ENCODE data around the gene GNG14. TPM values are rescaled to one million over a fixed set of nuclear protein-coding genes. Genes with fewer than 3 reads are reported as not detected.

GNG14 gene
- total and polyA plus RNA-seq, 2 experiments from 2014 or later = not detected

GRCh38 chr19:12652219-12652618 is 35.6 kb upstream of the GNG14 start:
- H3K4me3 ChIP-seq = no peak overlapping the region
- H2AFZ ChIP-seq = no peak overlapping the region
- H3K4me2 ChIP-seq = no peak overlapping the region
- no peaks in the 10 kb centered on the region for H3K27me3 ChIP-seq
- no peaks in the 10 kb centered on the region for H3K9me3 ChIP-seq (ENCODE audit: low read depth)
- WGBS (ENCODE audit: low lambda C conversion rate, missing lambda C conversion rate) = 97% methylated on average over 6 of the region's 6 CpGs
- H3K79me2 ChIP-seq = no peaks in the 10 kb centered on the region
- no peak overlapping the region for H3K27ac ChIP-seq
- no peaks in the 10 kb centered on the region for H3K9me2 ChIP-seq (replicated peaks; ENCODE audit: insufficient read depth)
- no peaks in the 10 kb centered on the region for H3K4me1 ChIP-seq (ENCODE audit: insufficient read depth)
- H4K20me1 ChIP-seq (ENCODE audit: insufficient read depth, poor library complexity, severe bottlenecking) = no peaks in the 10 kb centered on the region
- TF ChIP-seq EZH2 (IDR thresholded peaks at IDR 0.05; ENCODE audit: borderline replicate concordance) = no peak
- TF ChIP-seq EZH2phosphoT487 (IDR thresholded peaks at IDR 0.05; ENCODE audit: low read depth, severe bottlenecking, unreplicated experiment) = no peak
- TF ChIP-seq CTCF (IDR thresholded peaks at IDR 0.05; ENCODE audit: poor library complexity) = no peak
- DNase-seq (ENCODE audit: low spot score) = no peak
- no peaks in the 10 kb centered on the region for H3K36me3 ChIP-seq (replicated peaks; ENCODE audit: insufficient read depth, low read depth)

- H4K20me1 ChIP-seq (ENCODE audit: insufficient read depth, poor library complexity, severe bottlenecking) = no peaks in the 10 kb centered on the region
- H3K27ac ChIP-seq = no peak overlapping the region
- TF ChIP-seq EZH2phosphoT487 (IDR thresholded peaks at IDR 0.05; ENCODE audit: low read depth, severe bottlenecking, unreplicated experiment) = no peak
- TF ChIP-seq CTCF (IDR thresholded peaks at IDR 0.05; ENCODE audit: poor library complexity) = no peak
- TF ChIP-seq EZH2 (IDR thresholded peaks at IDR 0.05; ENCODE audit: borderline replicate concordance) = no peak
- no peak for DNase-seq (ENCODE audit: low spot score)
- no peaks in the 10 kb centered on the region for H3K9me3 ChIP-seq (ENCODE audit: low read depth)
- H3K4me3 ChIP-seq = no peak overlapping the region
- H3K27me3 ChIP-seq = no peaks in the 10 kb centered on the region
- over 99% methylated on average over 8 of the region's 8 CpGs for WGBS (ENCODE audit: low lambda C conversion rate, missing lambda C conversion rate)
- H3K36me3 ChIP-seq (replicated peaks; ENCODE audit: insufficient read depth, low read depth) = no peaks in the 10 kb centered on the region
- no peak overlapping the region for H2AFZ ChIP-seq
- no peaks in the 10 kb centered on the region for H3K79me2 ChIP-seq
- H3K4me1 ChIP-seq (ENCODE audit: insufficient read depth) = no peaks in the 10 kb centered on the region
- no peaks in the 10 kb centered on the region for H3K9me2 ChIP-seq (replicated peaks; ENCODE audit: insufficient read depth)
- no peak overlapping the region for H3K4me2 ChIP-seq
Observed at GRCh38 chr19:12655546-12655945, 32.3 kb upstream of the GNG14 start.

GRCh38 chr19:12656899-12657571 is 30.8 kb upstream of the GNG14 start:
- Histone ChIP-seq H3K9me2 (replicated peaks; ENCODE audit: insufficient read depth) (no peaks in the 10 kb centered on the region), H3K27ac (no peak overlapping the region), H3K4me3 (no peak overlapping the region), H3K36me3 (replicated peaks; ENCODE audit: insufficient read depth, low read depth) (no peaks in the 10 kb centered on the region), H3K27me3 (no peaks in the 10 kb centered on the region), H3K79me2 (no peaks in the 10 kb centered on the region), H4K20me1 (ENCODE audit: insufficient read depth, poor library complexity, severe bottlenecking) (no peaks in the 10 kb centered on the region), H3K9me3 (ENCODE audit: low read depth) (no peaks in the 10 kb centered on the region), H3K4me2 (no peak overlapping the region), H3K4me1 (ENCODE audit: insufficient read depth) (no peaks in the 10 kb centered on the region), H2AFZ (no peak overlapping the region)
- no peak for DNase-seq (ENCODE audit: low spot score)
- TF ChIP-seq EZH2 (IDR thresholded peaks at IDR 0.05; ENCODE audit: borderline replicate concordance) = no peak
- no peak for TF ChIP-seq EZH2phosphoT487 (IDR thresholded peaks at IDR 0.05; ENCODE audit: low read depth, severe bottlenecking, unreplicated experiment)
- no peak for TF ChIP-seq CTCF (IDR thresholded peaks at IDR 0.05; ENCODE audit: poor library complexity)
- WGBS (ENCODE audit: low lambda C conversion rate, missing lambda C conversion rate) = 91% methylated on average over 28 of the region's 50 CpGs

Measured in hepatocyte (in vitro differentiated cells).